Psoas muscle (tissue), 8 donors: Measurements from ENCODE around the gene CYP2A13. TPM values are rescaled to one million over a fixed set of nuclear protein-coding genes. Genes with fewer than 3 reads are reported as not detected.
"Not testable (repeated sequence)": the region's sequence is repeated elsewhere in the genome, so short reads cannot be mapped to it uniquely, and the experiment has no call there.

Experiments
- ATAC-seq, 4 donors: fragments of 200-7000 bp; cut with Tn5 transposase; one replicate each; pipeline ENCODE4 v1.9.1; 2020; ENCODE audit warnings: moderate library complexity in 3 of 4, mild to moderate bottlenecking in 2 of 4
- DNase-seq, 2 donors: peaks; one replicate each; pipeline ENCODE4 v3.0.0-alpha.2; 2020
- H3K27ac ChIP-seq: fragments of 200-600 bp; one replicate; pipeline ENCODE4 v1.8.0; 2022
- H3K27me3 ChIP-seq, 3 donors: fragments of 200-600 bp in 1 of 3; one replicate each; pipeline versions ENCODE4 v1.6.1 to v1.8.0; 2013 to 2022; ENCODE audit warnings: low read length in 2 of 3, mild to moderate bottlenecking in 2 of 3, moderate library complexity in 1 of 3; ENCODE audit not compliant: insufficient read depth in 3 of 3
- H3K36me3 ChIP-seq, 2 donors: fragments of 200-600 bp in 1 of 2; one replicate each; pipeline versions ENCODE4 v1.6.1 to v1.8.0; 2013 to 2022; ENCODE audit warnings: low read depth in 1 of 2, mild to moderate bottlenecking in 1 of 2, moderate library complexity in 1 of 2; ENCODE audit not compliant: insufficient read depth in 1 of 2
- H3K4me1 ChIP-seq: fragments of 200-600 bp; one replicate; pipeline ENCODE4 v1.8.0; 2022
- H3K4me3 ChIP-seq: fragments of 200-600 bp; one replicate; pipeline ENCODE4 v1.8.0; 2022; ENCODE audit warnings: mild to moderate bottlenecking
- H3K9me3 ChIP-seq: fragments of 200-600 bp; one replicate; pipeline ENCODE4 v1.8.0; 2022
- WGBS, 3 donors: extraction: QIAGEN DNeasy Blood & Tissue Kit; methylation state at CpG; one replicate each; pipeline versions ENCODE4 v1.1.6 to v1.1.7; 2013; 5-methylcytosine and 5-hydroxymethylcytosine counted together
- intact Hi-C, 2 donors: fragments of 100-400 bp; cut with DNase I; formaldehyde crosslinking; loops; one replicate each; pipeline versions ENCODE4 v1.11.0 to v1.14.2; 2022
- long read RNA-seq, 2 donors: library from polyadenylated mRNA; unstranded; transcript quantifications; one replicate each; pipeline ENCODE4 v2.0.0, GENCODE V29; 2021
- polyA plus RNA-seq, 3 donors: library from polyadenylated mRNA; stranded (reverse); fragments of 200-250 nt; gene quantifications; one replicate each; pipeline ENCODE4 v1.2.3, GENCODE V29; 2013
- total RNA-seq, 4 donors: library from RNA; stranded (reverse); fragmentation: NEBNext Ultra II Directional in 2 of 4; extraction: Animal tissue kit (Norgen Biotek cat#: 25700) in 2 of 4; gene quantifications; one replicate each; pipeline versions ENCODE4 v1.2.1 to v1.2.4, GENCODE V29; 2021 to 2023
- TF ChIP-seq, protein P1 (sequence below): fragments of 200-600 bp; IDR thresholded peaks from one replicate; pipeline ENCODE4 v1.8.0; 2022; ENCODE audit warnings: antibody characterized with exemption
- donor health status: healthy with polysubstance abuse.
- donor health status: DM: no; HTN: no; CAD: no; lungs with moderate emphysema.
- donor health status: Bipolar disorder and iron deficiency.
- donor health status: healthy.
- donor health status: DM: yes; HTN: yes; CAD: no.
- donor health status: DM: no; HTN: no; CAD: no.
- donor health status: DM: no; HTN: no; CAD: no.
- donor health status: DM: yes; HTN: yes; CAD: no.

The CYP2A13 gene, protein sequence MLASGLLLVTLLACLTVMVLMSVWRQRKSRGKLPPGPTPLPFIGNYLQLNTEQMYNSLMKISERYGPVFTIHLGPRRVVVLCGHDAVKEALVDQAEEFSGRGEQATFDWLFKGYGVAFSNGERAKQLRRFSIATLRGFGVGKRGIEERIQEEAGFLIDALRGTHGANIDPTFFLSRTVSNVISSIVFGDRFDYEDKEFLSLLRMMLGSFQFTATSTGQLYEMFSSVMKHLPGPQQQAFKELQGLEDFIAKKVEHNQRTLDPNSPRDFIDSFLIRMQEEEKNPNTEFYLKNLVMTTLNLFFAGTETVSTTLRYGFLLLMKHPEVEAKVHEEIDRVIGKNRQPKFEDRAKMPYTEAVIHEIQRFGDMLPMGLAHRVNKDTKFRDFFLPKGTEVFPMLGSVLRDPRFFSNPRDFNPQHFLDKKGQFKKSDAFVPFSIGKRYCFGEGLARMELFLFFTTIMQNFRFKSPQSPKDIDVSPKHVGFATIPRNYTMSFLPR
- total RNA-seq (not detected), polyA plus RNA-seq (not detected)
- long read RNA-seq, donor 1, result 0 reads
- long read RNA-seq, donor 2, result 0 reads

DNA sequence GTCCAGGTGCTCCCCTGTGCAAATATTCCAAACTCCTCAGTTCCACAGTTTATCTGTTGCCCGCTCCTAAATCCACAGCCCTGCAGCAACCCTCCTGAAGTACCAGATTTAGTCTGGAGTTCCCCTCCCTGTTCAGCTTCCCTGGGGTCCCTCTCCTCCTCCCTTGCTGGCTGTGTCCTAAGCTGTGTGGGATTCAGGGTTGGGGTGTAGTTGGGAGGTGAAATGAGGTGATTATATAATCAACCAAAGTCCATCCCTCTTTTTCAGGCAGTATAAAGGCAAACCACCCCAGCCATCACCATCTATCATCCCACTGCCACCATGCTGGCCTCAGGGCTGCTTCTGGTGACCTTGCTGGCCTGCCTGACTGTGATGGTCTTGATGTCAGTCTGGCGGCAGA lies at the start of gene CYP2A13:
Gene CYP2A13 (plus strand): TSS at position 301 of the 400 bp plus-strand sequence. CDS start 21 bp downstream, at position 322.
- Histone ChIP-seq H3K27ac (no peak within 1 kb of the TSS), H3K27me3 (peaks cover 0 to 10% (median 3%) of the 10 kb centered on the region in 3 donors), H3K4me3 (no peak within 1 kb of the TSS), H3K36me3 (no peaks in the 10 kb centered on the region), H3K4me1 (no peaks in the 10 kb centered on the region), H3K9me3 (no peaks in the 10 kb centered on the region)
- no peak for ATAC-seq
- intact Hi-C loops, result no loop called here
- 71 to 83% (median 74%) methylated on average over 2 of the region's 2 CpGs for WGBS, 3 donors
- TF ChIP-seq, protein P1, sequence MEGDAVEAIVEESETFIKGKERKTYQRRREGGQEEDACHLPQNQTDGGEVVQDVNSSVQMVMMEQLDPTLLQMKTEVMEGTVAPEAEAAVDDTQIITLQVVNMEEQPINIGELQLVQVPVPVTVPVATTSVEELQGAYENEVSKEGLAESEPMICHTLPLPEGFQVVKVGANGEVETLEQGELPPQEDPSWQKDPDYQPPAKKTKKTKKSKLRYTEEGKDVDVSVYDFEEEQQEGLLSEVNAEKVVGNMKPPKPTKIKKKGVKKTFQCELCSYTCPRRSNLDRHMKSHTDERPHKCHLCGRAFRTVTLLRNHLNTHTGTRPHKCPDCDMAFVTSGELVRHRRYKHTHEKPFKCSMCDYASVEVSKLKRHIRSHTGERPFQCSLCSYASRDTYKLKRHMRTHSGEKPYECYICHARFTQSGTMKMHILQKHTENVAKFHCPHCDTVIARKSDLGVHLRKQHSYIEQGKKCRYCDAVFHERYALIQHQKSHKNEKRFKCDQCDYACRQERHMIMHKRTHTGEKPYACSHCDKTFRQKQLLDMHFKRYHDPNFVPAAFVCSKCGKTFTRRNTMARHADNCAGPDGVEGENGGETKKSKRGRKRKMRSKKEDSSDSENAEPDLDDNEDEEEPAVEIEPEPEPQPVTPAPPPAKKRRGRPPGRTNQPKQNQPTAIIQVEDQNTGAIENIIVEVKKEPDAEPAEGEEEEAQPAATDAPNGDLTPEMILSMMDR, result no peak
- DNase-seq, result no peak

DNA sequence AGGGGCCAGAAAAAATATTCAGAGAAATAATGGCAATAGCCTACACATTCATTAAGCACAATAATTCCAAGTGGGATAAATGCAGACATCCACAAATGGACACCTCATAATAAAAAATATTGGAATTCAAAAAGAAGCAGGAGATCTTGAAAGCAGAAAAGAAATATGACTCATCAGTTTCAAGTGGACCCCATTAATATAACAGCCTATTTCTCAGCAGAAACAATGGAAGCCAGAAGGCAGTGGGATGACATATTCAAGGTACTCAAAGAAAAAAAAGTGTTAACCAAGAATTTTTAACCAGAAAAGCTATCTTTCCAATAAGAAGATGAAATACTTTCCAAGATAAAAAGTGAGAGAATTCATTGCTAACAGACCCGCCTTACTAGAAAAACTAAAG lies 48.4 kb upstream of the CYP2A13 start:
- 80 to 89% (median 87%) methylated on average over 1 of the region's 1 CpG for WGBS, 3 donors
- H3K27me3 ChIP-seq, result no peaks in the 10 kb centered on the region
- intact Hi-C loops, result no loop called here
- no peak overlapping the region for H3K27ac ChIP-seq
- H3K9me3 ChIP-seq, result no peaks in the 10 kb centered on the region
- H3K4me3 ChIP-seq, result no peak overlapping the region
- no peaks in the 10 kb centered on the region for H3K4me1 ChIP-seq
- TF ChIP-seq, protein P1, result no peak
- no peak for DNase-seq
- no peak for ATAC-seq
- H3K36me3 ChIP-seq, result no peaks in the 10 kb centered on the region

DNA sequence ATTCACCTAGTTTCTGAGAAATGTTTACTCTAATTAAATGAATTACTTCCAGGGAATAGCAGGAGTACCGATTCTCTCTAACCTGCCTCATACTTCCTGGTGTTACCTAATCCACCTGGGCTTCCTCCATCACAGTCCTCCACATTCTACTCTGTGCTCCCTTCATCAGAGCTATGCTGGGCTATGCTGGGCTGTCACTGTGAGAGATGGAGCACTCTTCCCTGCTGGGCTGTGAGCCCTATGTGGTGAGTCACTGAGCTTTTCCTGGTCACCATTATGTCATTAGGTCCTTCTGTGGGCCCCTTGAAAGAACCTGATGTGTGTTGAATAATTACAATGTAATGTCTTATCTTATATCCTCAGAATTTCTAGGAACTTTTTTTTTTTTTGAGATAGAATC lies 43.2 kb upstream of the CYP2A13 start:
- H3K27ac ChIP-seq, intact Hi-C loops, H3K27me3 ChIP-seq, H3K9me3 ChIP-seq, H3K36me3 ChIP-seq, DNase-seq, ATAC-seq, H3K4me3 ChIP-seq, H3K4me1 ChIP-seq: not testable (repeated sequence)
- WGBS, 3 donors, result 80 to 95% (median 86%) methylated on average over 1 of the region's 1 CpG

DNA sequence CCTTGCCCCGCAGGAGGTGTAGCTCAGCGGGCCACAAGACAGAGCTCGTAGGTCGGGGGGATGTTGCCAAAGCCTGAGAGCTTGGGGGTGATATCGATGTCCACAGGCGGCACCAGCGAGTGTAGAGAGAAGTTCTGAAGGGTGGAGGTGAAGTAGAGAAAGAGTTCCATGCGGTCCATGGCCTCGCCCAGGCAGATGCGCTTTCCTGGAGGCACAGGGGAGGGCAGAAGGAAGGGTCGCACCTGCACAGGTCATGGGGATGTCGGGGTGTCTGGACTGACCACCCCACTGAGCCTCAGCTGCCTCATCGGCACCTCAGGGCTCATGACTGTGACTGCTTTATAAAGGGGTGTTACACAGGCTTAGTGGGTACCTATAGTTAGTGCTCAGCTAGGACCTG lies 37.8 kb upstream of the CYP2A13 start:
- intact Hi-C loops, result no loop called here
- Histone ChIP-seq H3K9me3 (no peaks in the 10 kb centered on the region), H3K4me1 (no peaks in the 10 kb centered on the region), H3K27ac (no peak overlapping the region), H3K4me3 (no peak overlapping the region), H3K36me3 (no peaks in the 10 kb centered on the region), H3K27me3 (peaks cover 0 to 3% (median 0%) of the 10 kb centered on the region in 3 donors)
- WGBS, 3 donors, result 72 to 81% (median 77%) methylated on average over 13 of the region's 13 CpGs
- ATAC-seq, result no peak
- DNase-seq, result no peak
- TF ChIP-seq, protein P1, result no peak

DNA sequence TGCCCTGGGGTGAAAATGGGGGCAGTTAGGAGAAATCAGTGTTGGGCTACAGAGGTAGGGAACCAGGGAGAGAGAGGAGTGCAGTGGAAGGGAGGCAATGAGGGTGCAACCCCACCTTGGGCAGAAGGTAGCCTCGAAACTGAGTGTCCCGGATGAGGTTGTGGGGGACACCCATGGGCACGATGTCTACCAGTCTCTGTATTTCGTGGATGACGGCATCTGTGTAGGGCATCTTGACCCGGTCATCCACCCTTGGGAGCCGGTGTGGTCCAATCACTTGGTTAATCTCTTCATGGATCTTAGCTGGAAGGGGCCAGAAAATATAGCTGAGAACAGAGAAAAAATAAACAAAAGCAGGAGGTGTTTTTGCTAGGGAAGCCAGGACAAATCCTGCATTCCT lies 36.1 kb upstream of the CYP2A13 start:
- H3K4me1 ChIP-seq, H3K9me3 ChIP-seq, H3K27ac ChIP-seq, H3K4me3 ChIP-seq, DNase-seq, intact Hi-C loops, H3K36me3 ChIP-seq, ATAC-seq, H3K27me3 ChIP-seq: not testable (repeated sequence)
- WGBS, 3 donors, result 81 to 90% (median 81%) methylated on average over 7 of the region's 7 CpGs

DNA sequence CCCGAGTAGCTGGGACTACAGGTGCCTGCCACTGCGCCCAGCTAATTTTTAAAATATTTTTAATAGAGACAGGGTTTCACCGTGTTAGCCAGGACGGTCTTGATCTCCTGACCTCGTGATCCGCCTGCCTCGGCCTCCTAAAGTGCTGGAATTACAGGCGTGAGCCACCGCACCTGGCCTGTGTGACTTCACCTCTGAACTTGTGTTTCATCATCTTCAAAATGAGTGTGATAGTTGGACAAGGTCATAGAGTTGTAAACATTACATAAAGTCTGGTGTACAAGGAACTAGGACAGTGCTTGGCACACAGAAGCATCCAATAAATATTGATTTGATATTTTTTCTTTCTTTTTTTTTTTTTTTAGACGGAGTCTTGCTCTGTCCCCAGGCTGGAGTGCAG lies 34.9 kb upstream of the CYP2A13 start:
- H3K27ac ChIP-seq, DNase-seq, intact Hi-C loops, H3K4me3 ChIP-seq, H3K36me3 ChIP-seq, ATAC-seq, H3K27me3 ChIP-seq, H3K9me3 ChIP-seq, H3K4me1 ChIP-seq: not testable (repeated sequence)
- 81 to 86% (median 83%) methylated on average over 10 of the region's 10 CpGs for WGBS, 3 donors
